HEK293T (cell line): ENCODE measurements around the gene PTER.

Source experiments
- CTCF ChIA-PET: fragments of 350-600 bp; formaldehyde crosslinking; extraction: SDS; loops from one replicate; lab custom pipeline; 2021; ENCODE audit warnings: antibody characterized with exemption, inconsistent platforms; lab: Yijun Ruan, JAX
- POLR2A ChIA-PET: fragments of 350-600 bp; formaldehyde crosslinking; extraction: SDS; loops from one replicate; lab custom pipeline; 2020; ENCODE audit warnings: antibody characterized with exemption, inconsistent platforms; lab: Yijun Ruan, JAX
- DNase-seq: peaks from one replicate; pipeline ENCODE4 v3.0.0; 2012; ENCODE audit warnings: mixed read lengths; ENCODE audit errors: extremely low spot score
- ARNT ChIP-seq: fragments of 450-650 bp; IDR thresholded peaks from 2 replicates; pipeline ENCODE4 v1.6.1; 2017; ENCODE audit warnings: mild to moderate bottlenecking
- BHLHE40 ChIP-seq: fragments of 450-650 bp; IDR thresholded peaks from 2 replicates; pipeline ENCODE4 v1.6.1; 2016; ENCODE audit warnings: mild to moderate bottlenecking, moderate library complexity, borderline replicate concordance
- CTBP1 ChIP-seq: fragments of 450-650 bp; IDR thresholded peaks from 2 replicates; pipeline ENCODE4 v1.6.1; 2016; ENCODE audit warnings: borderline replicate concordance
- ELF4 ChIP-seq: fragments of 450-650 bp; IDR thresholded peaks from 2 replicates; pipeline ENCODE4 v1.6.1; 2017; ENCODE audit warnings: antibody characterized with exemption
- FOXA1 ChIP-seq: fragments of 450-650 bp; IDR thresholded peaks from 2 replicates; pipeline ENCODE4 v1.6.1; 2016; ENCODE audit warnings: mild to moderate bottlenecking
- FOXK2 ChIP-seq: fragments of 450-650 bp; IDR thresholded peaks from 2 replicates; pipeline ENCODE4 v1.6.1; 2016; ENCODE audit warnings: mild to moderate bottlenecking
- FOXM1 ChIP-seq: fragments of 450-650 bp; IDR thresholded peaks from 2 replicates; pipeline ENCODE4 v1.6.1; 2017; ENCODE audit warnings: mild to moderate bottlenecking, borderline replicate concordance
- HDGF ChIP-seq: fragments of 450-650 bp; IDR thresholded peaks from 2 replicates; pipeline ENCODE4 v1.6.1; 2017; ENCODE audit warnings: antibody characterized with exemption, borderline replicate concordance
- L3MBTL2 ChIP-seq: fragments of 450-650 bp; conservative IDR thresholded peaks from 2 replicates; pipeline ENCODE4 v1.6.1; 2016; ENCODE audit warnings: mild to moderate bottlenecking
- LEF1 ChIP-seq: fragments of 450-650 bp; IDR thresholded peaks from 2 replicates; pipeline ENCODE4 v1.6.1; 2017; ENCODE audit warnings: mild to moderate bottlenecking, borderline replicate concordance
- NFRKB ChIP-seq: fragments of 450-650 bp; IDR thresholded peaks from 2 replicates; pipeline ENCODE4 v1.6.1; 2016; ENCODE audit warnings: mild to moderate bottlenecking, moderate library complexity
- PKNOX1 ChIP-seq: fragments of 450-650 bp; IDR thresholded peaks from 2 replicates; pipeline ENCODE4 v1.6.1; 2016
- SP1 ChIP-seq: fragments of 450-650 bp; IDR thresholded peaks from 2 replicates; pipeline ENCODE4 v1.6.1; 2017
- SUZ12 ChIP-seq: fragments of 450-650 bp; IDR thresholded peaks from 2 replicates; pipeline ENCODE4 v1.6.1; 2016; ENCODE audit warnings: mild to moderate bottlenecking
- TARDBP ChIP-seq: fragments of 450-650 bp; IDR thresholded peaks from 2 replicates; pipeline ENCODE4 v1.6.1; 2016
- ZNF384 ChIP-seq: fragments of 450-650 bp; IDR thresholded peaks from 2 replicates; pipeline ENCODE4 v1.6.1; 2016

PTER gene

GRCh38 chr10:16478801-16479200 lies 42.0 kb downstream of the PTER start:
- ChIA-PET POLR2A (no interaction called here), CTCF (no interaction called here)
- no peak for DNase-seq
- TF ChIP-seq LEF1 (no peak), TARDBP (no peak), PKNOX1 (no peak)

- ChIA-PET POLR2A (no interaction called here), CTCF (no interaction called here)
- TF ChIP-seq ZNF384 (no peak), BHLHE40 (no peak), FOXK2 (no peak), SP1 (no peak), TARDBP (no peak), ARNT (no peak), PKNOX1 (no peak), FOXM1 (no peak), L3MBTL2 (no peak), ELF4 (no peak), SUZ12 (no peak), LEF1 (no peak), FOXA1 (no peak), CTBP1 (no peak), NFRKB (no peak), HDGF (no peak)
- DNase-seq, result no peak
These were observed 44.4 kb downstream of the PTER start for GRCh38 chr10:16481052-16481728.

- ChIA-PET CTCF (interaction anchor here (0.6 kb wide), 1 partner anchor 300 kb away, joined by 4 read pairs; no protein-coding TSS in a partner anchor), POLR2A (no interaction called here)
- DNase-seq, result no peak
- no peak for TF ChIP-seq L3MBTL2
- no peak for TF ChIP-seq TARDBP
- TF ChIP-seq NFRKB, result no peak
- no peak for TF ChIP-seq FOXK2
- no peak for TF ChIP-seq HDGF
- no peak for TF ChIP-seq FOXM1
- TF ChIP-seq ZNF384, result no peak
- TF ChIP-seq CTBP1, result no peak
- no peak for TF ChIP-seq PKNOX1
- TF ChIP-seq ELF4, result no peak
These were observed 46.6 kb downstream of the PTER start for GRCh38 chr10:16483241-16483917.

GRCh38 chr10:16490511-16490910 lies 53.7 kb downstream of the PTER start:
- DNase-seq, result no peak
- POLR2A ChIA-PET, result no interaction called here
- CTCF ChIA-PET, result no interaction called here
- TF ChIP-seq HDGF (no peak), LEF1 (no peak), FOXK2 (no peak), L3MBTL2 (no peak), SP1 (no peak), SUZ12 (no peak), ZNF384 (no peak), TARDBP (no peak), ARNT (no peak), ELF4 (no peak), BHLHE40 (no peak), NFRKB (no peak), FOXA1 (no peak), FOXM1 (no peak), CTBP1 (no peak), PKNOX1 (no peak)

- ChIA-PET POLR2A (no interaction called here), CTCF (no interaction called here)
- TF ChIP-seq FOXA1 (no peak), ZNF384 (no peak), CTBP1 (no peak), ELF4 (no peak), L3MBTL2 (no peak), NFRKB (no peak), FOXK2 (no peak), BHLHE40 (no peak), TARDBP (no peak), HDGF (no peak), FOXM1 (no peak), SP1 (no peak), LEF1 (no peak), PKNOX1 (no peak), SUZ12 (no peak), ARNT (no peak)
- no peak for DNase-seq
These were observed 55.1 kb downstream of the PTER start for GRCh38 chr10:16491933-16492332.
